HL-60 (cell line): ENCODE results near the gene SPOCK3.
"Not testable (repeated sequence)": the region's sequence is repeated elsewhere in the genome, so short reads cannot be mapped to it uniquely, and the experiment has no call there.

ENCODE experiments used
- DNase-seq, 2 experiments: peaks; one replicate each; pipeline ENCODE4 v3.0.0-alpha.2; 2010 to 2020; ENCODE audit warnings: low read depth in 1 of 2, low spot score in 1 of 2
- H3K27ac ChIP-seq: fragments of 250-450 bp; sonication (Bioruptor Pico); replicated peaks from 2 replicates; pipeline ENCODE4 v1.5.1; 2020; ENCODE audit warnings: mild to moderate bottlenecking, moderate library complexity
- H3K27me3 ChIP-seq: fragments of 250-450 bp; sonication (Bioruptor Pico); 2 replicates; pipeline ENCODE4 v1.5.1; 2021; ENCODE audit warnings: mild to moderate bottlenecking, moderate library complexity; ENCODE audit not compliant: insufficient read depth, poor library complexity, severe bottlenecking
- H3K4me3 ChIP-seq: replicated peaks from 2 replicates; pipeline ENCODE4 v1.5.1; 2011; ENCODE audit warnings: mild to moderate bottlenecking, control low read depth, low read length; ENCODE audit not compliant: insufficient read depth
- CTCF ChIP-seq: IDR thresholded peaks from one replicate; pipeline ENCODE4 v1.5.1; 2011; ENCODE audit warnings: low read length, control low read depth, inconsistent platforms; ENCODE audit not compliant: insufficient read depth
- GABPA ChIP-seq: IDR thresholded peaks from 2 replicates; pipeline ENCODE4 v1.6.1; 2012; ENCODE audit warnings: low read depth
- POLR2AphosphoS5 ChIP-seq: IDR thresholded peaks from 2 replicates; pipeline ENCODE4 v1.6.1; 2012; ENCODE audit warnings: low read depth
- REST ChIP-seq: IDR thresholded peaks from 2 replicates; pipeline ENCODE4 v1.6.1; 2012; ENCODE audit warnings: low read depth; ENCODE audit not compliant: insufficient replicate concordance
- SPI1 ChIP-seq: IDR thresholded peaks from 2 replicates; pipeline ENCODE4 v1.6.1; 2012; ENCODE audit warnings: low read depth, mild to moderate bottlenecking, borderline replicate concordance

SPOCK3 gene

GRCh38 chr4:166763018-166763417 lies 471.3 kb downstream of the SPOCK3 start:
- TF ChIP-seq POLR2AphosphoS5 = no peak
- Histone ChIP-seq H3K27ac (no peak overlapping the region), H3K4me3 (no peak overlapping the region), H3K27me3 (no peaks in the 10 kb centered on the region)
- DNase-seq = no peak

GRCh38 chr4:166741742-166742141 lies 492.6 kb downstream of the SPOCK3 start:
- no peak for DNase-seq
- Histone ChIP-seq H3K4me3 (no peak overlapping the region), H3K27ac (no peak overlapping the region), H3K27me3 (no peaks in the 10 kb centered on the region)
- TF ChIP-seq SPI1 (no peak), CTCF (no peak), GABPA (no peak), REST (no peak), POLR2AphosphoS5 (no peak)

- not testable (repeated sequence) for H3K27me3 ChIP-seq, H3K27ac ChIP-seq, H3K4me3 ChIP-seq, DNase-seq
These were observed 495.1 kb downstream of the SPOCK3 start for GRCh38 chr4:166739215-166739614.

GRCh38 chr4:166737430-166737829 lies 496.9 kb downstream of the SPOCK3 start:
- Histone ChIP-seq H3K4me3 (no peak overlapping the region), H3K27ac (no peak overlapping the region), H3K27me3 (no peaks in the 10 kb centered on the region)
- no peak for TF ChIP-seq CTCF
- TF ChIP-seq POLR2AphosphoS5 = no peak
- TF ChIP-seq REST = no peak
- no peak for TF ChIP-seq SPI1
- DNase-seq = no peak

GRCh38 chr4:166735553-166735952 lies 498.7 kb downstream of the SPOCK3 start:
- DNase-seq = no peak
- no peak overlapping the region for H3K27ac ChIP-seq
- TF ChIP-seq REST = no peak
- no peak for TF ChIP-seq CTCF
- TF ChIP-seq GABPA = no peak
- TF ChIP-seq SPI1 = no peak
- TF ChIP-seq POLR2AphosphoS5 = no peak
- H3K4me3 ChIP-seq = no peak overlapping the region
- H3K27me3 ChIP-seq = no peaks in the 10 kb centered on the region
